EL (cell line): ENCODE data around the gene SPEF2.

Experiments
- DNase-seq: peaks from one replicate; pipeline ENCODE4 v3.0.0-alpha.2; 2016

SPEF2 gene

GRCh38 chr5:35860686-35861085 is 243.0 kb downstream of the SPEF2 start:
- peak; percentile 55 for DNase-seq

- DNase-seq = peak; percentile 77
These were observed 244.1 kb downstream of the SPEF2 start for GRCh38 chr5:35861718-35862117.

GRCh38 chr5:35862126-35862525 is 244.5 kb downstream of the SPEF2 start:
- no peak for DNase-seq

GRCh38 chr5:35863159-35863558 is 245.5 kb downstream of the SPEF2 start:
- DNase-seq = no peak
